Activated T-cell treated with anti-CD3 and anti-CD28 coated beads for 24 hours (primary cell): ENCODE measurements around the gene AGBL4.

Source experiments
- DNase-seq: peaks from one replicate; pipeline ENCODE4 v3.0.0-alpha.2; 2020; ENCODE audit warnings: low read depth

AGBL4 gene

DNA sequence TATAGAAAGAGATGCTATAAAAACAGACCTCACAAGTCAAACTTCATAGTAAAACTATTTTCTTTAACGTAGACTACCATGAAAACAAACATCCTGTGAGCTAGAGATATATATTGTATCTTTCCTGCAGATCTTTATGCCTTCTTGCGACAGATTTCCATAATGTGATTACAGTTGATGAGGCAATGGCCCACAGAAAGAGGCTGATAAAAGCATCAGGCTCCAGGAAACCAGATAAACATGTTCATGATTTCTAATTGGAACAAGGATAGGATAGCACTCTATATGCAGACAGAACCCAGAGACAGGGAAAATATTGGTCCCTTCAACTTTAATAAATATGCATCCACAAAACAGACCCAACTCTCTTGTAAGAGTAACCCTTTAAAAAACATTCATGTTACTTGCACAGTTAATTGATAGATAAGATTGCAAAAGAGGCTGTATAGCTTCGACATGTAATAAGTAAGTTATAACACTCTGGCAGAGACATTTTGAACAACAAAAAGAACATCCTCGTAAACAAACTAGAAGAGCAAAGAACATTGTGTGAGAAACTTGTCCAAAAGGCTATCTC lies 329.4 kb downstream of the AGBL4 start:
- no peak for DNase-seq

DNA sequence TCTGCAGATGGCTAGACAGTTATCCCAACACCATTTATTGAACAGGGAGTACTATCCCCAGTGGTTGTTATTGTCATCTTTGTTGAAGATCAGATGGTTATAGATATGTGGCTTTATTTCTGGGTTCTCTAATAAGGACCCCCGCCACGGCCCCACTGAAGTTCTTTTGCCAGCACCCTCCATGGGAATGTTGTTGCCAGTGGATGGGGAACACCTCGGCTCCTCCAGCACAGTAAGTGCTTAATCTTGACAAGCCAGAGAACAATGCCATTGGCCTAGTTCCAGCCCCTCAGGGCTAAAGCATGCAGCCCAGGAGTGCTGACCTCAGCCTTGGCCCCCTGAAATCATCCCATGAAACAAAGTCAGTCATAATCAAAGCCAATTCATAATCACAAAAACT lies 337.6 kb downstream of the AGBL4 start:
- no peak for DNase-seq

DNA sequence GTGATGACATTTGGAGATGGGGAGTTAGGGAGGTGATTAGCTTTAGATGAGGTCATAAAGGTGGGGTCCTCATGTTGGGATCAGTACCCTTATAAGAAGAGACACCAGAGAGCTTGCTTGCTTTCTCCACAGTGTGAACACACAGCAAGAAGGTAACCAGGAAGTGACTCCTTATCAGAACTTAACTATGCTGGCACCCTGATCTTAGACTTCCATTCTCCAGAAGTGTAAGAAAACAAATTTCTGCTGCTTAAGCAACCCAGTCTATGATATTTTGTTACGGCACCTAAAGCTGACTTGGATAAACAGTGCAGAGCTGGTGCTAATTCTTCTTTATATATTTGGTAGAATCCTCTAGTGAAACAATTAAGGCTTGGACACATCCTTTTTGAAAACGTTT lies 346.0 kb downstream of the AGBL4 start:
- no peak for DNase-seq

DNA sequence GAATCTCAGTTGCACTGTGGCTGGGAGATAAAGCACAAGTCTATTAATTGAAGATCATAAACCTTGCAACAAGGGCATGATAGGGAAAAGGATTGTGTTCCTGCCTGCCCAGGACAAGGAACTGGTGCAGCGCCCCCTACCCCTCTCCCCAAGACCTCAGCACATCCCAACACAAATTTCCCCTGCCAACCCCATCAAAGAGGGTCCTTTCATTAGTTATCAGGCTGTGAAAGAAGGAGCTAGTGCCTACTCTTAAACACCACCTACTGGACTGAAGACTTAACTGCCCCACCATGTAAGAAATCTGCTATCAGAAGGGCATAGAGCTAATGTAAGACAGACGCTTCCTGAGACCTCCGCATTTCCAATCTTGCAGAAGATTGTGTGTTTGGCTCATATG lies 372.6 kb downstream of the AGBL4 start:
- DNase-seq: no peak

DNA sequence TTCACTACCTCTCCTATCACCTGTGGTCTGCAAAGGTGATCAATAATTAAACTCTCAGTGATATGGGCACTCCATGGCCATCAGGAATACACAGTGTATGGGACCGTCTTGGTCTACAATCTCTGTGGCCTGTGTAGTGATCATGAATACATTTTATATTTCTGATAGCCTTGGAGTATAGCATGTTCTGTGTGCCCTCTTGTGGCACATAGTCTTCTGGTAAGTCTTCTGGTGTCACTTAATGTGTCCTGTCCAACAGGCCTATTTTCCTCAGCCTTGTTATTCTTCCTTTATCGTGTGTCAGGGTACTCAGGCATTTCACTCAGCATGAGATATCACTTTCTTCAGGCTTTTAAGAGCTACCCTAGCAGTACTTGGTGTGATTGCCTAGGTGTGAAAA lies 393.6 kb downstream of the AGBL4 start:
- no peak for DNase-seq

DNA sequence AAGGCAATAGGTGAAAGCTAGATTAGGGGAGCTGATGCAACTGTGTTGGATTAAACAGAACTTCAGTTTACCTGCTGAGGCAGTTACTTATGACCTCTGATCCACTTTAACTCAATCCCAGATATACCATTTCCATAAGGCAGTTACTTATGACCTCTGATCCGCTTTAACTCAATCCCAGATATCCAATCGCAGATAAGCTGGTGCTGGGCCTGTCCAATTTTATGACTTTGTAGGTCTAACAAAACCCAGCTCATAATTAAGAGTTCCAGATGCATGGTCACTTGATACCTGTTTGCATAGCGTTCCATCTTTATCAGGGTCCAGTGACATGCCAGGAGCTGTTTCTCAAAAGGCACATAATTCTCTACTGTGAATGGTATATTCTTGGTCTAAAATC lies 396.0 kb downstream of the AGBL4 start:
- DNase-seq: no peak

DNA sequence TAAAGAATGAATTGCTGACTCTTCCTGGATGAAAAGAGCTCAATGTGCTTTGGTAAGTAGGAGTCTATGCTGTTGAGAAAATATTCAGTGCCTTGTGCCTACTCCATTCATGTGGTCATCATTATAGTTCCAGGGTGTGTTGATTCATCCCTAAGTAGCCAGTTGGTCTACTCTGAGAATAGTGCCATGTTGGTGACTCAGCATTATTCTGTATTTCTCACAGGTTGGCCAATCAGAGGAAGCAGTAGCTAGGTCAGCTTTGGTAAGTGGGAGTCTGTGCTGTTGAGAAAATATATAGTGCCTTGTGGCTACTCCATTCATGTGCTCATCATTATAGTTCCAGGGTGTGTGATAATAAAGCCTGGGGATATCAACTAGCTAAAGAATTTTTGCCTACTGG lies 397.3 kb downstream of the AGBL4 start:
- no peak for DNase-seq

DNA sequence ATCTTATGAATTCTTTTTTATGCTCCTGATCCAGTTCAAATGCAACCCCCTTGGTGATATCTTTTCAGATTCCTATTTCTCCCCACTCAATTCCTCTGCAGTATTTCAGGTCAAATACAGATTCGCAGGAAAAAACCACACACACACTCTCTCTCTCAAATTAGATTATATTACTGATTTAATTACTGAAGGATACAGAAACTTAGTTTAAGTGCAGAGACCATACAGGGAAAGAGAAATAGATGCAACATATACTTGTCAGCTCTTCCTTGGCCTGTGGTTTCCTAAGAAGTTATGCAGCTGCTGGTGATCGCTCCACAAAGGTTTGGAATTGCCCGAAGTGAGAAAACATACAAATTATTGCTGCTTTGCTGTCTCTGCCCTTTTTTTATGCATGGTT lies 400.9 kb downstream of the AGBL4 start:
- no peak for DNase-seq

DNA sequence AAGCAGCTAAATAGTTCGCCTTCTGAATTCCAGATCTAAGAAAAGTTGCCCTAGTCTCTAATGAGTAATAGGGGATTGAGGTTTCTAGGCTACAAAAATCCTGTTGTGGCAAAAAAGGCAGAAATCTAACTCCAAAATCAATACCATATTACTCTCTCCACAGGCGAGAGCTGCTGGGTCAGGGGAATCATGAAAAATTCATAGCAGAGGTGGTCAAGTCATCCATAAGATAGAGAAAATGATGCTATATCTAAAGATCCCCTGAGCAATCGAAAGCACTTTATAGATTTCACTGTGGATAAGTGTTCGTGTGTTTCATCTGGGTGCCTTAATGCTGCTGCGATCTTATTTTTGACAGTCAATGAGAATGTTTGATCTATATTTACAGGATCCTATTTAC lies 417.7 kb downstream of the AGBL4 start:
- no peak for DNase-seq

DNA sequence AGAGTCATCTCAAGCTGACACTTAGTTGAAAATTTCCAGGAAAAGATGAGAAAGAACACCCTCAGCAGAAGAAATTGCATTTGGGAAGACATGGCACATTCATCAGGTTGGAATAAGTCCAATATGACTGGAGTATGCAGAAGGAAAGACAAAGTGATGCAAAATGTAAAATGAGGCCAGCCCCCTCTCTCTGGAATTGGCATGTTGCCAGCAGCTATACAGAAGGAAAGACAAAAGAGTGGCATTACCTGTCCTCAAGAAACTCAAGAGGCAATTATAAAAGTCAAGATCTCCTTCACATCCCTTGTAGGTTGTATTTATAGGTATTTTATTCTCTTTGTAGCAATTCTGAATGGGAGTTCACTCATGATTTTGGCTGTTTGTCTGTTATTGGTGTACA lies 426.3 kb downstream of the AGBL4 start:
- no peak for DNase-seq

DNA sequence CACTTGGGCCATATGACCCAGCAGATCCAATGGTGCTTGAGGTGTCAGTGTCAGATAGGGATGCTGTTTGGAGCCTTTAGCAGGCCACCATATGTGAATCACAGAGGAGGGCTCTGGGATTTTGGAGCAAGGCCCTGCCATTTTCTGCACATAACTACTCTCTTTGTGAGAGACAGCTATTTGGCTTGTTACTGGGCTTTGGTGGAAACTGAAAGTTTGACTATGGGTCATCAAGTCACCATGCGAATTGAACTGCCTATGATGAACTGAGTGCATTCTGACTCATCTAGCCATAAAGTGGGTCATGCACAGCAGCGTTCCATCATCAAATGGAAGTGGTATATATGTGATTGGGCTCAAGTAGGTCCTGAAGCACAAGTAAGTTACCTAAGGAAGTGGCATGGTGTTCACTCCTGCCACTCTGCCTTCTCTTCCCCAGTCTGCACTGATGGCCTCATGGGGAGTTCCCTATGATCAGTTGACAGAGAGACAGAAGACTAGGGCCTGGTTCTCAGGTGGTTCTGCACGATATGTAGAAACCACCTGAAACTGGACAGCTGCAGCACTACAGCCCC lies 447.3 kb downstream of the AGBL4 start:
- no peak for DNase-seq

DNA sequence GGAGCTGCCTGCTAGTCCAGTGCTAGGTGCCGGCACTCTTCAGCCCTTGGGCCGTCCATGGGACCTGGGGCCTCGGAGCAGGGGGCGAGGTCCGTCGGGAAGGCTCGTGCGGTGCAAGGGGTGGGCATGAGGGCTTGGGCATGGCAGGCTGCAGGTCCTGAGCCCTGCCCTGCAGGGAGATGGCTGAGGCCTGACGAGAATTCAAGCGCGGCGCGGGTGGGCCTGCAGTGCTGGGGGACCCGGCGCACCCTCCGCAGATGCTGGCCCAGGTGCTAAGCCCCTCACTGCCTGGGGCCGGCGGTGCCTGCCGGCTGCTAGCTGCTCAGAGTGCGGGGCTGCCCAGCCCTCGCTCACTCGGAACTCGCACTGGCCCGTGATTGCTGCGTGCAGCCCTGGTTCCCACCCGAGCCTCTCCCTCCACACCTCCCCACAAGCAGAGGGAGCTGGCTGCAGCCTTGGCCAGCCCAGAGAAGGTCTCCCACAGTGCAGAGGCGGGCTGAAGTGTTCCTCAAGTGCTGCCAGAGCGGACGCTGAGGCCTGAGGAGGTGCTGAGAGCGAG lies 467.0 kb downstream of the AGBL4 start:
- no peak for DNase-seq

DNA sequence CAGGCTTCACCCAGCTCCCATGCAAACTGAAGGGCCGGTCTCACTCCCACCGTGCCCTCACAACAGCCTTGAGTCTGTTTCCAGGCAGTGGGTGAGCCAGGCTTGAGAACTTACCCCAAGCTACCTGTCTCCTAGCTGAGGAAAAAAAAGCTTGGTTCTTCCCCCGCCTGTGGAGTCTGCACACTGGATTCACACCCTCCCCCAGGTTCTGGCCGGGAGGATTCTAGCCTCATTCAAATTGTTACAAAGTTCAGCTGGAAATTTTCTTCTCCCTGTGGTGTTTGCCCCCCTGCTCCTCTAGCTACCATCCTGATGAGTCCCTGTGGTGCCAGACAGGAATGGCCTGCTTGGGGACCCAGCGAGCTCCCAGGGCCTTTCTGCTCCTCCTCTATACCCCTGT lies 471.7 kb downstream of the AGBL4 start:
- no peak for DNase-seq

DNA sequence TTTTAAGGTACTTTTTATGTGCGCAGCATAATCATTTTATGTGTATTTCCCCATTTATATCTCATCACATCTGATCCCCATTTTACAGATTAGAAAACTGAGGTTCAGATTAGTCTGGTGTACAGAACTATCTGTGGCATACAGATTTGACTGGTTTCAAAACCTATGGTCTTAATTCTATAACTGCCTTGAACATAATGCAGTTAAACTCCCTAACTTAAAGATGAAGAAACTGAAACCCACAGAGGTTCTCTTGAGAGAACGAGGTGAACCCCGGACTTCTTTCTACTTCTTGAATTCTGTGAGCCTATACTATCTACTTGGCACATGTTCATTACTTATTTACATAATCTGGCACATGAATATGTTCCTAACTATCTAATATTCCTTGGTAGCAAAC lies 479.1 kb downstream of the AGBL4 start:
- DNase-seq: no peak

DNA sequence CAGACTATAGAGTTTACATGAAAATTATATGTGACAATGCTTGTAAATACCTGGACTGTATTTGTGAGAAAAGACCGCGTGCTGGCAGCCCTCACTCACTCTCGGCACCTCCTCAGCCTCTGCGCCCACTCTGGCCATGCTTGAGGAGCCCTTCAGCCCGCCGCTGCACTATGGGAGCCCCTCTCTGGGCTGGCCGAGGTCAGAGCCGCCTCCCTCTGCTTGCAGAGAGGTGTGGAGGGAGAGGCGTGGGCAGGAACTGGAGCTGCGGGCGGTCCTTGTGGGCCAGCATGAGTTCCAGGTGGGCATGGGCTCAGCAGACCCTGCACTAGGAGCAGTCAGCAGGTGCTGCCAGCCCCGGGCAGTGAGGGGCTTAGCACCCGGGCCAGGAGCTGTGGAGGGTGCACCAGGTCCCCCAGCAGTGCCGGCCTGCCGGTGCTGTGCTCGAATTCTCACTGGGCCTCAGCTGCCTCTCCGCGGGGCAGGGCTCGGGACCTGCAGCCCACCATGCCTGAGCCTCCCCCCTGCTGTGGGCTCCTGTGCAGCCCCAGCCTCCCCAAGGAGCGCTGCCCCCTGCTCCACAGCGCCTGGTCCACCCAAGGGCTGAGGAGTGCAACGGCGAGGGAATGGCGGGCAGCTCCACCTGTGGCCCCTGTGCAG lies 482.5 kb downstream of the AGBL4 start:
- no peak for DNase-seq

DNA sequence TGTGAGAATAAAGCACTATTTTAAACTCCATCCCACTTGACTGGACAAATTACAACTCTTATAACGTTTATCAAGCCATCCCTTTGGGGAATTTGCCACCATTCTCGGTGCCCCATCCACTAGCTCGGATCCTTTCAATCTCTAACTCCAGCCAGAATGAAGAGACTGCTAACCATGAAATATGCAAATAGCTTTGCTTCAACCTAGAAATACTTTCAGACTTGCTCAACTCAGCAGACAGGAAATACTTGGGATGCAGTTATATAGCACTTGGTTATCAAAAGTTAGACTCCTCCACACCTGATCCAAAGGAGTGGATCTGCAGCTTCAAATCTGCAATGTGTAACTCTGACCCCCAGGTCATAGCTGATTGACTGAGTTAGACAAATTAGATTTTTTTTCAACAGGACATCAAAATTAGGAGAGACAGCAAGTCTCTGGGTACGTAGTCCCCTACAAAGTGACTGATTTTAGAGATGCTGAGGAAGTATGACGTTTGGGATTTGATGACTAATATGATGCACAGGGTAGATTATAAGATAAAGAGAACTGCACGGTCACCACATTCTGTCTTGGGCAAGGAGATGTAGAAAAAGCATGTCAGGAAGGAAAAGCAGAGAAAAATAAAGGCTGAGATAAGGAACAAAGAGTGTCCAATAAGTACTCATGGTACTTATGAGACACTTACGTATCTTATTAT lies 496.0 kb downstream of the AGBL4 start:
- DNase-seq: no peak

DNA sequence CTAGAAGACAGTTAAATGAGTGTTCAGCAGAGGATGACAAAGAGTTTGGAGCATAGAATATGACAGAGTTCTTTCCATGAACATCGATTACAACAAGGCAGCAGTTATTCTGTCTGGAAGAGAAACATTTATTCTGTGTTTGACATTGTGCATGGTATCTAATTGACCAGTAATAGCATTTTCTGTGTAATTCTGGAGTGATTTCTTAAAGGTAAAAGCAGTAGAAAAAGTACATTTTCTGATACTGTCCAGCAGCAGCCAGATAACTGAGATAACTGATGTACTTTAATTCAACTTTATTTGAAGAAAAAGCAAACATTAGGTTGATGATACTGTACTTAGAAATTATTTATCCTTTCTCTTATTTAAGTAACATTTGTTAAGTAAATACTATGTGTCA lies 497.1 kb downstream of the AGBL4 start:
- DNase-seq: no peak

DNA sequence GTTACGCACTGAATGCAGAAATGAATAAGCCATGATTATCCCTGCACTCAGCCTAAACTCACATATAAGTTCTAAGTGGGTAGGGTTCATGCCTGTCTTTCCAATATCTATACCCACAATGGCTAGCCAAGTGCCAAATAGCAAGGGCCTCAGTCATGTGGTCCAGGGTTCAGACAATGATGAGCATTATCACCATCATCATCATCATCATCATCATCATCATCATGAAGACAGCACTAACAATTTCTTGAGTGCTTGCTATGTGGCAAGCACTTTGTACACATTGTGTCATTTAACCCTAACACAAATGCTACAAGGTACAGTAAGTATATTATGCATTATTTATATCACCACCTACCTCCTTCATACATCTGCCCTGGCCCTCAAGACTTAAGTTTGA lies 500.0 kb downstream of the AGBL4 start:
- DNase-seq: no peak

DNA sequence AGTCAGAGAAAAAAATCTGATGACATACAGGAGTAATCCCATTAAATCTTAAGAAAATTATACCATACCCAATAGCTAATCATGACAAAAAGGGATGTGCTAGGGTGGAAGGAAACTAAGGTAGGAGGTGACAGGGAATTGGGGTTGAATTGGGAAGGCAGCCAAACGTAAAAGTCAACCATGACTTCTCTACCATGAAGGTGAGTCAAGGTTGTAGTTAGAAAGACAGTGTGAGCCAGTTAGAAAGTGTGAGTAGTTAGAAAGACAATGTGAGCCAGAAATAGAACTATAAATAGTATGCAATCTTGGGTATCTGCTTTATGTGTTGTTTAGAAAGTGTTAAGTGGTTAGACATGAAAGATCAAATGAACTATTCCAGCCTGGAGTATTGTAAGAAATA lies 556.8 kb downstream of the AGBL4 start:
- DNase-seq: no peak

DNA sequence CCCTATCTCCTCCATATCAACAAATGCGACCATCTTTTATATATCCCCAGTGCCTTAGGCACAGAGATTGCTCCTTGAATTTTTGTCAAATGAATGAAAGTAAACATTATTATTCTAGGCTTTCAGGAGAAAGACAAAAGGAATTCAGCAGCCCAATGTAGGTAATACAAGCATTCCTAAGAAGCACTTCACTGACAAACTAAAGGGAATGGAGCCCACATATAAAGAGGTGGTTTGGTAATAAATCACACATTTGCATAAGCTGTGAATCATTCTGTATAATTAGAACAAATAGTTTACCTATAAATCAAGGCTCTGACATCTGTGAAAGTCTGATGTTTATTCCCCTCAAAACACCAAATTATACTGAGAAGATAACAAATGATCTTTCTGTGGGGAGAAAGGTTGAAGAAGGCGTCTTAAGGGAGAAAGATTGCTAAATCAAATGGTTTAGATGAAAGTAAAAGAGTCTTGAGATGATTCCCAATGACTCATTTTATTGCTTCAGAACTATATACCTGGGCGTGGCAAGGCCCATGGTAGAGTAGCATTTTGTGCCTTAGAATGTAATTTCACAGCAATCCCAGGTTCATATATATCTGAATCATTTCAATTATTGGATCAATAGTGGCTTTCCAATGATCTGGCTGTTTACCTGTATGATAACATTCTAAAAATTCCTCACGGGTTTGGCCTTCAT lies 558.1 kb downstream of the AGBL4 start:
- no peak for DNase-seq

DNA sequence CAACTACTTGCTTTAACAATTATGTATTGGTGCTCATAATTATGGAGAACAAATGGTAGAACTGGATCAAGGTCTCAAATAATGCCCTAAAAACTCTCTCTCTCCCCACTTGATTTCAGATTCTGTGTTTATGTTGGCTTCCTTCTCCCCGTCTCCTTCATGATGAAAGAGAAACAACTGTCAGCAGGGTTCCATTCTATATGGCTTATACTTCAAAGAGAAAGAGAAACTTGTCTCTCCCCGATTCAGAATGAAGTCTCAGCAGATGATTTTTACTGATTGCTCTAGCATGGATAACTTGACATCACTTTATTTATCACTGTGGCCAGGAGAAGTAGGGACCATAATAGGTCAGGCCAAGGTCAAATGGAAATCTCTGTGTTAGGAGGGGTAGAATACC lies 575.6 kb downstream of the AGBL4 start:
- DNase-seq: no peak

DNA sequence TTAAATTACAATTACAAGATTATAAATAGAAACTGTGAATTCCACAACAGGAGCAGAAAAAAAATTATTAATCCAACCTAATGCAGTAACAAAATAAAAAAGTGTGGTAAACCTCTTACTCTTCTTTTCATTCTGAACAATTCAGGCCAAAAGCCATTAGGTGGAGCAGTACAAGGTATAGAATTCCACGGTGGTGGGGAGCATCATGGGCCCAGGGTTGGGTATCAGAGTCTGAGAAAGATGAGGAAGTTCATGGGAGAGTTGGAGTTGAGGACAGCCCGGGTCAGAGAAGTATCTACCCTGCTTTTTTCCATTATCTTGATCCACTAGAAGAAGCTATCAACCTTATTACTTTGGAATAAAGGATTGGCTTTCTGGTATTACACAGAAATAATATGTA lies 586.9 kb downstream of the AGBL4 start:
- no peak for DNase-seq

DNA sequence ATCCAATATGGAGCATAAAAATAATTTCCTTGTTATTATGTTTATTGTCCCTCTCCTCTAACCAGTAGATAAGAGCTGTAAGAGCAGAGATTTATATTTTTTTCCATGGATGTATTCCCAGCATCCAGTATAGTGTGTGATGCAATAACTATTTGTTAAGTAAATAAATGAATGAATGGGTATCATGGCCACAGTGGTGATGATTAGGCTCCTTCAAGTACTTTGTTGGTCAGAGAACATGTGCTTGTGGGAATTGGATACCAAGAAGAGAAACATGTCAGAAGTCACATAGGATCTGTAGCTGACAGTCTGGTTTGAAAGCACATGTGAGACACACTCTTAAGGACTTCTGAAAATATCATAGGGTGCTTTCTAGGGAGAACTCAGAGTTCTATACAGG lies 588.5 kb downstream of the AGBL4 start:
- DNase-seq: no peak
